Sigmoid colon (tissue), 4 donors: ENCODE measurements around the gene KLHL35.

Experiments
- EP300 ChIP-seq, 4 donors: sonication (generic); formaldehyde crosslinking; IDR thresholded peaks; one replicate each; pipeline ENCODE4 v1.6.1; 2017; ENCODE audit warnings: antibody characterized with exemption in 4 of 4
- POLR2AphosphoS5 ChIP-seq, 4 donors: sonication (generic); formaldehyde crosslinking; IDR thresholded peaks; one replicate each; pipeline ENCODE4 v1.6.1; 2017; ENCODE audit warnings: antibody characterized with exemption in 4 of 4
- TF ChIP-seq, protein P1 (sequence below), 4 experiments: fragments of 450-650 bp in 3 of 4; fragments of 200-600 bp in 1 of 4; IDR thresholded peaks; one replicate each; pipeline ENCODE4 v1.5.1; 2016 to 2019; ENCODE audit warnings: antibody characterized with exemption in 4 of 4, mild to moderate bottlenecking in 3 of 4, moderate library complexity in 2 of 4

- TF ChIP-seq, protein P1, sequence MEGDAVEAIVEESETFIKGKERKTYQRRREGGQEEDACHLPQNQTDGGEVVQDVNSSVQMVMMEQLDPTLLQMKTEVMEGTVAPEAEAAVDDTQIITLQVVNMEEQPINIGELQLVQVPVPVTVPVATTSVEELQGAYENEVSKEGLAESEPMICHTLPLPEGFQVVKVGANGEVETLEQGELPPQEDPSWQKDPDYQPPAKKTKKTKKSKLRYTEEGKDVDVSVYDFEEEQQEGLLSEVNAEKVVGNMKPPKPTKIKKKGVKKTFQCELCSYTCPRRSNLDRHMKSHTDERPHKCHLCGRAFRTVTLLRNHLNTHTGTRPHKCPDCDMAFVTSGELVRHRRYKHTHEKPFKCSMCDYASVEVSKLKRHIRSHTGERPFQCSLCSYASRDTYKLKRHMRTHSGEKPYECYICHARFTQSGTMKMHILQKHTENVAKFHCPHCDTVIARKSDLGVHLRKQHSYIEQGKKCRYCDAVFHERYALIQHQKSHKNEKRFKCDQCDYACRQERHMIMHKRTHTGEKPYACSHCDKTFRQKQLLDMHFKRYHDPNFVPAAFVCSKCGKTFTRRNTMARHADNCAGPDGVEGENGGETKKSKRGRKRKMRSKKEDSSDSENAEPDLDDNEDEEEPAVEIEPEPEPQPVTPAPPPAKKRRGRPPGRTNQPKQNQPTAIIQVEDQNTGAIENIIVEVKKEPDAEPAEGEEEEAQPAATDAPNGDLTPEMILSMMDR (IDR thresholded peaks at IDR 0.05): no peak
- TF ChIP-seq POLR2AphosphoS5 (IDR thresholded peaks at IDR 0.05): no peak
- no peak for TF ChIP-seq EP300 (IDR thresholded peaks at IDR 0.05)
Measured at GRCh38 chr11:75439026-75439425, 6.0 kb upstream of the KLHL35 start.
